CD4-positive, alpha-beta T cell treated with Interleukin-17A for 1 hour (primary cell): ENCODE results near the gene TSPAN33.
"Not testable (repeated sequence)": the region's sequence is repeated elsewhere in the genome, so short reads cannot be mapped to it uniquely, and the experiment has no call there.

ENCODE experiments used
- DNase-seq: peaks from one replicate; pipeline ENCODE4 v3.0.0-alpha.2; 2020

Gene TSPAN33, protein sequence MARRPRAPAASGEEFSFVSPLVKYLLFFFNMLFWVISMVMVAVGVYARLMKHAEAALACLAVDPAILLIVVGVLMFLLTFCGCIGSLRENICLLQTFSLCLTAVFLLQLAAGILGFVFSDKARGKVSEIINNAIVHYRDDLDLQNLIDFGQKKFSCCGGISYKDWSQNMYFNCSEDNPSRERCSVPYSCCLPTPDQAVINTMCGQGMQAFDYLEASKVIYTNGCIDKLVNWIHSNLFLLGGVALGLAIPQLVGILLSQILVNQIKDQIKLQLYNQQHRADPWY

DNA sequence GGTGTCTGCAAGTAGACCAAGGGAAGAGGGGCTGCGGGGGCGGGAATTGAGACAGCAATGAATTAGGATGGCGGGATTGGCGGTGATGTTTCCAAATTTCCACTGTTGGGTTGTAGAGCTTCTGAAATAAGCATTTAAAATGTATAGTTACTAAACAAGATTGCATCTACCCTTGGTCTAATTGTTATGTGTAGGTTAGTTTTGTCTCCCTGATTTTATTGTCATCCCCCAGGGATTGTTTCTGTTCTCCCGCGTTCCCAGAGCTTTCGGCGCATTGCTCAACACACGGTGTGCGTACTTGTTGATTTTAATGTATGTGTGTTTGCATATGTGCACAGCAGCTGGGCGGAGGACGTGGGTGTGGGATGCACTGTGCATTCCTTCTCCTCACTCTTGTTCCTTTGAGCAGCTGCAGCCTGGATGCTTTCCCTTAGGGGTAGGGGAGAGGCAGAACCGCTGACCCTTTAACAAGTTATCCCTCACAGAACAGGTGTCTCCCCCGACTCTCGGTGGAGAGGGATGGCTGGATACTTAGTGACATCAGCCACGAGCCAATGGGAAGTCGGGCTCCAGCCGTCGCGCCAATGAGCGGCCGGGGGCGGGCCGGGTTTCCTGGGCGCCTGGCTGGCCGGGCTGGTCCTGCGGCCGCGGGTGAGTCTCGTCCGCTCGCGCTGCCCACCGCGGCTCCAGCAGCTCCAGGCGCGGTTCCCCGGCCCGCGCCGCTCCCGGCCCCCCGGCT lies at the start of gene TSPAN33:
TSS of gene TSPAN33 (plus strand) at position 613 of the 739 bp plus-strand sequence. CDS start 274 bp downstream, outside the sequence.
- peak; percentile 67 for DNase-seq

DNA sequence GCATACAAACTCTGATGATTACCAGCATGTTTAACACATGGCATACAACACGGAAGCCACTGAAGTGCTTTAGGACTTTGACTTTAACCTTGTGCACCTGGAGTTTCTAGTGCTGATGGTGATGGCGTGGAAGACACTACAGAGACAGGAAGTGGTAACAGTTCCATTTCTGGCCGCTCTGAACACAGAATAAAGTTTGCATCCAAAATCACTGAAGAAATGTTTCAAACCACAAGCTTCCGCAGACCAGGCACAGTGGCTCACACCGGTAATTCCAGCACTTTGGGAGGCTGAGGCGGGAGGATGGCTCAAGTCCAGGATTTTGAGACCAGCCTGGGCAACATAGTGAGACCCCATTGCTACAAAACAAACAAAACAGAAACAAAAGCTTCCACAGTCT lies 49.2 kb upstream of the TSPAN33 start:
- DNase-seq: peak; percentile 36

DNA sequence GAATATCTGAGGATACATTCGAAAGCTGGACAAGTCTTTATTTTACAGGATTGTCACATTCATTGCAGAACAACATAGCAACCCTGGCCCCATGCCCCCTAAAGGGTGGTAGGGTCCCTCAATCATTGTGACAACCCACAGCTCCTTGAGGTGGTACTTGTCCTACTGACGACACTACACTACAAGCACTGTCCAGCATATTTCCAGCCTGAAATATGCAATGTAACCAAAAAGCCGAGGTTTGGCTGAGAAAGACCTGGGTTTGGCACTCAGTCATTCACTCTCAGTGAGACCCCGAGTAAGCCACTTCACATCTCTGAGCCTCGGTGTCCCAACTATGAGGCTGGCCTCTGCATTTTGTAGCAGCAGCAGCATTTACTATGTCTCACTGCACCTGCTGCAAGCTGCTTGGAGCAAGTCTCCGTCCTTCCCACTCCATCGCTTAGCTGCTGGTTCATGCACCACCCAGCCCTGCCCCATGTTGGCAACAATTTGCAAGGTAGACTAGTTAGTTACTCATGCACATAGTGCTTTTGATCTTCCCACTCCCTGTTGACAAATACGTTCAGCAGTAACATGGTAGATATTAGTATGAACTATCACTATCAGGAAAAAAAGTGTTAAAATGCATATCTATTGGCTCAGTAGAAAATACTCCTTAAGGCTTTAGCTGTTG lies 46.0 kb upstream of the TSPAN33 start:
- DNase-seq: no peak

DNA sequence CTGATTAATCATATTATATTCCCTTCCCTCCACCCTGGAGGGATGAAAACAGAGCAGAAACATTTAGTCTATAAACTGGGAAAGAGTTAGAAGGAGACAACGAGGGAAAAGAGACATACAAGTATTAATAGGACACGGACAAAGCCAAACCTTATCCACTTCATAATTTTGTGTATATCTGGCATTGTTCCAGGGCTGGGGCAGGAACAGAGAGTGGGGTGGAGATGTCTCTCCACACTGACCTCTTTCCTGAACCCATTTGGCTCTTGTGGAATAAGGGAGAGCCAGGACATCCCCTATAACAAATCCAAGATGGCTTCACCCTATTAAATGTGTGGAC lies 43.7 kb upstream of the TSPAN33 start:
- DNase-seq: no peak

DNA sequence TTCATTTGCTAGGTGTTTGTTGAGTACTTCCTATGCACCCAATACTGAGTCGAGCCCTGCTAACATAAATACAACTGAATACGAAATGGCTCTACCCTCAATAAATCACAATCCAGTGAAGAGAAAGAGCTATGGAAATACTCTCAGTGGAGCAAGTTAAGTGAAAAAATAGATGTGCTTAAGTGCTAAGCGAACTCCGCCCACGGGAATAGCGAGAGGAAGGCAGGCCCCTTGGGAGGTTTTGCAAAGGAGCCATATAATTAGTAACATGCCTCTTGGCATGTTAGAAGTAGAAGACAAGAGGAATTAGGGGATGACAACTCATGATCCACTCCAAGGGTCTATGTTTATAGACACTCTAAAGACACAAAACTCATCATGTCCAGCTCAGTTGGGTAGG lies 42.8 kb upstream of the TSPAN33 start:
- no peak for DNase-seq

DNA sequence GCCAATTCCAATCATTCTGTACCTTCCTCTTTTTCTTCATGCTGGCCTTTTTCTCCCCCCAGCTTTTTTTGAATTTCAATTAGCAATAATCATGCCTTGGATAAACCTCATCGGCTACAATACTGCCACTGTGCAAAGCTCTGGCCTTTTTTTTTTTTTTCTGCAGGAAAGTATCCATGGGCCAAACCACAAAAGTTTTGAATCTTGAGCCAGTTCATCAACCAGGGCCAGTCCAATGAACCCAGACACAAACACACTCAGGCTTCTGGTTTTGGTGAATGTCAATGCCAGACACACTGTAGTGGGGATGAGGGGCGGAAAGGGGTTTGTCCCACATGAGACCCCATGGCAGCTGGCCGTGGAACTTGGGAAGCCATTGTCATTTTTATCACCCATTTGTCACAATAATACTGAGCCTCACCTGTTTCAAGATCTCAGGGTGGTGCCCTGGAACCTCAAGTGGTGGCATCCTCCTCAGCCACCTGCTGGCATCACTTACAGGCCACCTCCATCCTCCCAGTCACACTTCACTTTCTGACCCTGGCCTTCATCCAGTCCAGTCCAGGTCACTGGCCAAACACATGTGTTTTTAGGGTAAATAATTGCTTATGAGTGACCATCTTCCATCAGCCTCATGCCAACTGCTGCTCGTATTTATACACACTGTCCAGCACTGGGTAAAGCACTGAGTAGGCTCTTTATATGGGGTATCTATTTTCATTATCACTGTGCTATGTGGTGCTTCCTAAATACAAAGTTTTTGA lies 40.8 kb upstream of the TSPAN33 start:
- DNase-seq: no peak

DNA sequence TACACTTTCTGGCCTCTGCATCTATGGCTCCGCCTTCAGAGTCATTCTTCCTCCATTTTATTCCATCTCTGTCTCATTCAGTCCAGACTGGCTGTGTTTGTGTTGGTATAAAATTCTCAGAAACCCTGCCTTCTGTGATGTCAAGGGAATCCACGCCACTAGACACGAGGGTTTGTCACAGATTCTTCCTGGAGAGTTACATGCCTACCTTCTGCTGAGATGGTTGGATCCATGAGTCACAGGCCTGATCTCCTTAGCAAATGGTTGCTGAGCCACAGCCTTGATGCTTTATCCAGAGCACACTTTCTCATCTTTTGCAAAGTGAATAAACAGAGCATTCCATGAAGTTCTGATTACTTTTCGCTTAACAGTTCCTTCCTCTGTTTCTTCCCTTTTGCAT lies 35.9 kb upstream of the TSPAN33 start:
- DNase-seq: no peak

DNA sequence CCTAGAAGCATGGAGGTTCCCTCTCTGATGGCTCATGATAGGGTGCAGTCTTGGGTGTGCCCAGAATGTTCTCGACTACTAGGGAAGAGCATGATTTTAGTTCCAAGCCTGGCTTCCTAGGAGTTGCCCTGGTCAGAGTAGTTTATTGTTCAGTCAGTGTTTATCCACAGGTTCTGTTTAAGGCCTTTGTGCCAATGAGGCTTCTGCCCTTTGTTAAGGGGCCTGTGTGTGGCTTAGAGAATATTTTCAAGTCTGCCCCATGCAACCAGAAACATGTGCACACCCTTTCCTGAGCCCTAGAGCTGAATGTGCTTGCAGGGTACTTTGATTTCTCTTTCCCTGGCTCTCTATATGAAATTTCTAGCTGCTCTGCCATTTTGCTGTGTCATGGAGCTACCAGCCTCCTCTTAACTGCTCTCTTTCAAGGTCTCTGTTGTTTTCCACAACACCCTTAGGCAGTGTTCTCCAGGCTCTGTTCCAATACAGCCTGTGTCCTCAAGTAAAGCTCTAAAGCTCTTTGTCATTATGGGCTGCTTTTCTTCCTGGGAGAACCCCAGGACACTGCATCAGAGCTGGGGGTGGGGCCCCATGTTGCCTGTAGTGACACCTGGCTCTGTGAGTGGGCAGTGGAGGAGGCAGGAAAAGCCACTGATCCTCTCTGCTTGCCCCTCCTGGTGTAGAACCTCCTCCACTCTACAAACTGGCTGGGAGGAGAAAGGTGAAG lies 34.1 kb upstream of the TSPAN33 start:
- no peak for DNase-seq

DNA sequence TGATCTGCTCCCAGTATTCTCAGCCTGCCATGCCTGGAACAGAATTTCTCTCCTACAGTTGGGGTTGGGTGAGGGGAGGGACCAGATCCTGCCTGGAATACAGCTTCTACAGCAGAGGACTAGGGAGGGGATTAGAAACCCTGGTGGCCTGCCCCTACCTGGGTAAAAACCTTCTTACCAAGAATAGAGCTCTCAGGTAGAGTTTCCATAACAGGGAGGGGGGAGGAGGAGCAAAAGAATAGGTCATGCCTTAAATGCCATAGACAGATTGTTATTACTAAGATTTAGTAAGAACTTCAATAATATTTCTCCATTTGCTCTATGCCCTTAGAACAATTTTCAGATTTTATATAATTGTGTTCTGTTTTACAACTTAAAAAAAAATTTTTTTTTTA lies 33.5 kb upstream of the TSPAN33 start:
- DNase-seq: no peak

DNA sequence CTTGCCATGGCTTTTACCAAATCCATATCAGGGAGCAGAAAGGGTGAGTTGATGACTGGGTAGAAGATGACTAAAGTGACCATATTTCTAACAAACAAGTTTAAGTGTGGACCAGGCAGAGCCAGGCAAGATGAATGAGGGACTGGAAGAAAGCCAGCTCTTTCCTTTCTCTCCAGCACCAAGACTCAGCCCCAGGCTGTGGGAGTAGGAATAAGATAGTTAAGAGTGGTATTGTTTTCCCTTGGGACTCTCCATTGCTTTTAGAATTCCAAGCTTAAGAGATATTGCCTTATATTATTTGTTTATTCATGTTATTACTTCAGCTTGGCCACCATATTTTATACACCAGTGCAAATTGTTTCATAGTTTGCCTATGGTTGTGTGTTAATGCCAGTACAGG lies 28.8 kb upstream of the TSPAN33 start:
- DNase-seq: no peak

DNA sequence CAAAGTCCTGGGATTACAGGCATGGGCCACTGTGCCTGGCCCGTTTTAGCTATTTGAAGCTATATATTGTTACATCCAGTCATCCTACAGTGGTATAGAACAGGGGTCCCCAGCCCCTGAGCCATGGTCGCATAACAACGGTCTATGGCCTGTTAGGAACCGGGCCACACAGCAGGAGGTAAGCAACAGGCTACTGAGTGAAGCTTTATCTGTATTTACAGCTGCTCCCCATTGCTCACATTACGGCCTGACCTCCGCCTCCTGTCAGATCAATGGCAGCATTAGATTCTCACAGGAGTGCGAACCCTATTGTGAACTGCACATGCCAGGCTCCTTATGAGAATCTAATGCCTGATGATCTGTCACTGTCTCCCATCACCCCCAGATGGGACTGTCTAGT lies 26.3 kb upstream of the TSPAN33 start:
- no peak for DNase-seq

DNA sequence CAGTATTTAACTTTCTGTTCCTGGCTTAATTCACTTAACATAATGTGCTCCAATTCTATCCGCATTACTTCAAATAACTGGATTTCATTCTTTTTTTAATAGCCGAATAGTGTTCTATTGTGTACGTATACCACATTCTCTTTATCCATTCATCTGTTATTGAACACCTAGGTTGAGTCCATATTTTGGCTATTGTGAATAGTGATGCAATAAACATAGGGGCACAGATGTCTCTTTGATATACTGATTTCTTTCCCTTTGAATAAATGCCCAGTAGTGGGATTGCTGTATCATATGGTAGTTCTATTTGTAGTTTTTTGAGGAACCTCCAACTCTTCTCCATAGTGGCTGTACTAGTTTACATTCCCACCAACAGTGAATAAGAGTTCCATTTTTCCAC lies 25.5 kb upstream of the TSPAN33 start:
- DNase-seq: no peak

DNA sequence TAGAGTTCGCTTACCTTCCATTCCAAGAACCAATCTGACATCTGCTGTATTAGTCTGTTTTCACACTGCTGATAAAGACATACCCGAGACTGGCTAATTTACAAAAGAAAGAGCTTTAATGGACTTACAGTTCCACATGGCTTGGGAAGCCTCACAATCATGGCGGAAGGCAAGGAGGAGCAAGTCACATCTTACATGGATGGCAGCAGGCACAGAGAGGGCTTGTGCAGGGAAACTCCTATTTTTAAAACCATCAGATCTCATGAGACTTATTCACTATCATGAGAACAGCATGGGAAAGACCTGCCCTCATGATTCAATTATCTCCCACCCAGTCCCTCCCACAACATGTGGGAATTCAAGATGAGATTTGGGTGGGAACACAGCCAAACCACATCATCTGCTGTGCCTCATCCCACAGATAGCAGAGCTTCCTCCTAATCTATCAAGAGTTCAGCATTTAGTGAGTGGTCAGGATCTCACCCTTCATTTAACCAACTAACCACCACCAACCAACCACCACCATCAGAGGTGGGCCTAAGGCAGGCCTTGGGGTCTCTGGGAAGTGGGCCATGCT lies 22.9 kb upstream of the TSPAN33 start:
- not testable (repeated sequence) for DNase-seq

DNA sequence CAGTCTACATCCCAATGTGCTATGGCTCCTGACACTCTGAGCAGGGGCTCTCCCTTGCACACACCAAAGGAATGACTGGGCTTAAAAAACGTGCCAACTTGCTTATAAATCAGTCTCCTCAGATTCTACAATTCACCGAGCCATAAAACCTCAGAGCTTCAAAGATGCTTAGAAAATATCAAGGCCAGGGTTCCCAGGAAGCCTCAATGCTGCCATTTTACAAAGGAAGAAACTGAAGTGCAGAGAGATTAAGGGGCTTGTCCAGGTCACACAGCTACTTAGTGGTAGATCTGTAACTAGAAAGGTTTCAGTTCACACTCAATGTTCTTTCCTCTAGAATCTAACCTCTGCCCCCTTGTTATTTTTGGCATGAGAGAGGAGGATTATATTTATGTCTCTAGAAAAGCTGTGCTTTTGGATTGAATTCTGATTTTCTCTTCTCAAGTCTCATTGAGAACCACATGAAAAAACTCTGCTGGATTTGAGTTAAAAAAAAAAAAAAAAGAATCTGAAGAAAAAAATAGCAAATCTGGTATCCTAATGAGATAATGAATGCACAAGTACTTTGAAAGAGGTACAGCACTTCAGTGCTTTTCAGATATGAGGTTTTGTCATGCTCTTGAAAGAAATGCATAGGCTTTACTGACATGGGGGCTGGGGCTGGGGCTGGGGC lies 22.3 kb upstream of the TSPAN33 start:
- no peak for DNase-seq

DNA sequence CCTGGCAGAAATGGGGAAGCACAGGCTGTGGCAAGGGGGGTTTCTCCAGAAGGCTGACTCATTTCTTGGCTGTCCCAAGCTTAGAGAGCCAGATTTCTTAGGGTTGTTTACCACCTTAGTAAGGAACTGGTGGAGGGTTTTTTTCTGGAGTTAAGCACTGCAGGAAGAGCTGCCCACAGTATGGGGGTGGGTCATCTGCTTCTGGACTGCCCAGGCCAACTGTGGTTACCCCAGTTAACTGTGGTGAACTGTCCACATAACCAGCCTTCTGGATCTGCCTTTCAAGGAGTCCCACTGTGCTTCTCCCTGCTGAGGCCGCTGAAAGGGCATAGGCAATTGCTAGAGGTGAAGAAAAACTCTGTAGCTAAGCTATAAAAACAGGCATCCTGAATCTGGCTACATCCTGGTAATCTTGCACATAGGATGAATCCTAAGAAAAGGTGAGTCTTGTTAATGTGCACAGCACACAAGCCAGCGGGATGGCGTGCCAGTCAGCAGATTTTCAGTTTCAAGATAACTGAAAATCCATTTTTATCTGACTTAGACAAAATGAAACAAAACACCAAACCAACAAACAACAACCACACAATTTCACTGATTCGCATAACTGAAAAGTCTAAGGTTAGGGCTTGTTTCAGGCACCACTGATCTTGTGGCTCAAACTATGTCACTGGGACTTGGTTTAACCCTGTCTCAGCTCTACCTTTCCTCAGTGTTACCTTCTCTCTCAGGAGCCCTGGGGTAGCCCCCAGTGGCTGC lies 21.6 kb upstream of the TSPAN33 start:
- peak; percentile 2 for DNase-seq

DNA sequence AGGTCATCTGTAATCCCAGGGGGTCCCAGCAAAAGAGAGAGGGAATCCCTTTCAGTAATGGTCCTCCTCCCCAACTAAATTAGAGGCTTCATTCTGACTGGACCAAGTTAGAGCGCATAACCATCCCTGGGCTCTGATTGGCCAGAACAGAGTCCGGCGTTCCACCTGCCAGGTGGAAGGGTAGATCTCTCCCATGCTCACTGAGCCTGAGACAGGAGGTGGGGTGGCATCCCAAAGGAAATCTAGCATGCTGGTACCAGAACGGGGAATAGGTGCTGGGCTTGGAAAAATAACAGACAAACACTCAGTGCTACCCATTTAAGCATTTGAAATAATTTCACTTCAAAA lies 21.0 kb upstream of the TSPAN33 start:
- no peak for DNase-seq

DNA sequence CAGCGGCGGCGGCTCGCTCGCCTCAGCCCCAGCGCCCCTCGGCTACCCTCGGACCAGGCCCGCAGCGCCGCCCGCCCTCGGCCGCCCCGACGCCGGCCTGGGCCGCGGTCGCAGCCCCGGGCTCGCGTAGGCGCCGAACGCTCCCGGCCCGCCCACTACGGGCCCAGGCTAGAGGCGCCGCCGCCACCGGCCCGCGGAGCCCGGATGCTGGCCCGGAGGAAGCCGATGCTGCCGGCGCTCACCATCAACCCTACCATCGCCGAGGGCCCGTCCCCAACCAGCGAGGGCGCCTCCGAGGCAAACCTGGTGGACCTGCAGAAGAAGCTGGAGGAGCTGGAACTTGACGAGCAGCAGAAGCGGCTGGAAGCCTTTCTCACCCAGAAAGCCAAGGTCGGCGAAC lies 18.2 kb upstream of the TSPAN33 start:
- no peak for DNase-seq

DNA sequence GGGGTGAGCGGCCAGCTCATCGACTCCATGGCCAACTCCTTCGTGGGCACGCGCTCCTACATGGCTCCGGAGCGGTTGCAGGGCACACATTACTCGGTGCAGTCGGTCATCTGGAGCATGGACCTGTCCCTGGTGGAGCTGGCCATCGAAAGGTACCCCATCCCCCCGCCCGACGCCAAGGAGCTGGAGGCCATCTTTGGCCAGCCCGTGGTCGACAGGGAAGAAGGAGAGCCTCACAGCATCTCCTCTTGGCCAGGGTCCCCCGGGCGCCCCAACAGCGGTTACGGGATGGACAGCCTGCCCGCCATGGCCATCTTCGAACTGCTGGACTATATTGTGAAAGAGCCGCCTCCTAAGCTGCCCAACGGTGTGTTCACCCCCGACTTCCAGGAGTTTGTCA lies 17.4 kb upstream of the TSPAN33 start:
- no peak for DNase-seq

DNA sequence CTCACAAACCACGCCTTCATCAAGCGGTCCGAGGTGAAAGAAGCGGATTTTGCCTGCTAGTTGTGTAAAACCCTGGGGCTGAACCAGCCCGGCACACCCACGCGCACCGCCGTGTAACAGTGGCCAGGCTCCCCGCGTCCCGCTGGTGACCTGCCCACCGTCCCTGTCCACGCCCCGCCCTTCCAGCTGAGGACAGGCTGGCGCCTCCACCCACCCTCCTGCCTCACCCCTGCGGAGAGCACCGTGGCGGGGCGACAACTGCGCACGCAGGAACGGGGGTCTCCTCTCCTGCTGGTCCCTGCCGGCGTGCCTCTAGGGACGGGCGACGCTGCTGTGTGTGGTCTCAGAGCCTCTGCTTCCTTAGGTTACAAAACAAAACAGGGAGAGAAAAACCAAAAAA lies 16.9 kb upstream of the TSPAN33 start:
- no peak for DNase-seq

DNA sequence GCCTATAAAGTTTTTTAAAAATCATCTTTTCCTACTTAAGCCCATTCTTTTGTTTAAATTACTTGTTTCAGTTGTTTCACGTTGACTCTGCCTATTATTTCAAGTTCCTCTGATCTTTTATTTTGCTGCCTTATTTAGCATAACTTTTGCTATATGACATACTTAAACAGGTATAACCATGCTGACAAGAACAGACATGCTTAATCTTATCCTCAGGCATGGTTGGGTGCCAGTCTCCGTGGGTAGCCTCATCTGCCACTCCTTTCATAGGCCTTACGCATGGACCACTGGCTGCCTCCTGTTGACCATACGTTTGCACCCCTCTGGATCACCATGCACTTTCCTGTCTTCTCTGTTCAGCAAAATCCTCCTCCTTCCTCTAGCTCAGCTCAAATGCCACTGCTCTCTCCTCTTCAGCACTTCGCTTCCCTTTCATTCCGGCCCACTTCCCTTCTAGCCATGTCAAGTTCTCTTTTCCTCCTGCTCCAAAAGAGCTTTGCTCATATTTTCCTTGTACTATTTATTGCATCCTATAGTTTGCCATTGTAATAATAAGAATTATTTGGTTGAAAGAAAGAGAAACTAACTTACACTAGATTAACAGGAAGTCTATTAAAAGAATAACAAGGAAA lies 10.0 kb upstream of the TSPAN33 start:
- no peak for DNase-seq
